Central memory CD8-positive, alpha-beta T cell (primary cell): ENCODE results near the gene NHS.

Source experiments
- ATAC-seq: fragments of 150-1000 bp; cut with Tn5 transposase; replicated peaks from 2 replicates; pipeline ENCODE4 v1.10.0; 2022; ENCODE audit warnings: mild to moderate bottlenecking, moderate FRiP score, moderate number of reproducible peaks; ENCODE audit not compliant: poor library complexity, severe bottlenecking; ENCODE audit errors: extremely low read depth
- DNase-seq, 2 donors: peaks; one replicate each; pipeline ENCODE4 v3.0.0; 2021; ENCODE audit warnings: low spot score in 2 of 2
- H3K27ac Mint-ChIP-seq: one replicate; pipeline ENCODE4 v1.8.0; 2022; ENCODE audit warnings: low read depth, mild to moderate bottlenecking, moderate library complexity, mixed read lengths
- H3K27me3 Mint-ChIP-seq: one replicate; pipeline ENCODE4 v1.8.0; 2022; ENCODE audit warnings: mixed read lengths
- H3K36me3 Mint-ChIP-seq: one replicate; pipeline ENCODE4 v1.8.0; 2022; ENCODE audit warnings: mild to moderate bottlenecking, moderate library complexity, mixed read lengths; ENCODE audit not compliant: insufficient read depth
- H3K4me1 Mint-ChIP-seq: one replicate; pipeline ENCODE4 v1.8.0; 2022; ENCODE audit warnings: mixed read lengths
- H3K4me3 Mint-ChIP-seq: one replicate; pipeline ENCODE4 v1.8.0; 2022; ENCODE audit warnings: mild to moderate bottlenecking, moderate library complexity, mixed read lengths
- H3K9me3 Mint-ChIP-seq: one replicate; pipeline ENCODE4 v1.8.0; 2022; ENCODE audit warnings: mixed read lengths

Gene NHS

GRCh38 chrX:17550011-17550410 is 175.0 kb downstream of the NHS start:
- no peak overlapping the region for H3K27ac Mint-ChIP-seq
- ATAC-seq (no peak), DNase-seq (no peak)
- no peaks in the 10 kb centered on the region for H3K36me3 Mint-ChIP-seq
- H3K4me1 Mint-ChIP-seq = peaks cover 6% of the 10 kb centered on the region
- H3K4me3 Mint-ChIP-seq = no peak overlapping the region
- H3K9me3 Mint-ChIP-seq = no peaks in the 10 kb centered on the region
- H3K27me3 Mint-ChIP-seq = no peaks in the 10 kb centered on the region

GRCh38 chrX:17552044-17552650 is 177.1 kb downstream of the NHS start:
- no peak for DNase-seq
- Mint-ChIP-seq H3K36me3 (no peaks in the 10 kb centered on the region), H3K4me1 (peaks cover 6% of the 10 kb centered on the region), H3K9me3 (no peaks in the 10 kb centered on the region), H3K27ac (no peak overlapping the region), H3K4me3 (no peak overlapping the region), H3K27me3 (no peaks in the 10 kb centered on the region)
- ATAC-seq = no peak

DNA sequence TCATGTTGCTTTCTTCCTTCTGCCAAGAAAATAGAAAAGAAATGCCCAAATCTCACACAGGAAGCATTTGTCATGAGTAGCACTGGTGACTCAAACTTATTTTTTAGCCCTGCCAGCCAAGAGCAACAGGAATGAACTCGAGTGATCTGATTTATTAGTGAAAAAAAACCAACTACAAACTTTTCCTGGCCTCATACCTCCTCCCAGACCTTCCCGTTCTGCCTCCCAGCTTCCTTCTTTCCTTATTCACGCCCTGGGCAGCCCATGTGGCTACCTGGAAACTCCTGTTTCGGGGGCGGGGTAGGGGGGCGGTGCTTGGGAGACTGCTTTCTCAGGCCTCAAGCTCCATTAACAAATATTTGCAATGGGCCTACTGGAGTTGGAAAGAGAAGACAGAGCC is 178.5 kb downstream of the NHS start:
- Mint-ChIP-seq H3K27ac (no peak overlapping the region), H3K27me3 (no peaks in the 10 kb centered on the region), H3K4me3 (no peak overlapping the region), H3K9me3 (no peaks in the 10 kb centered on the region), H3K36me3 (no peaks in the 10 kb centered on the region), H3K4me1 (peaks cover 6% of the 10 kb centered on the region)
- no peak for ATAC-seq
- no peak for DNase-seq

DNA sequence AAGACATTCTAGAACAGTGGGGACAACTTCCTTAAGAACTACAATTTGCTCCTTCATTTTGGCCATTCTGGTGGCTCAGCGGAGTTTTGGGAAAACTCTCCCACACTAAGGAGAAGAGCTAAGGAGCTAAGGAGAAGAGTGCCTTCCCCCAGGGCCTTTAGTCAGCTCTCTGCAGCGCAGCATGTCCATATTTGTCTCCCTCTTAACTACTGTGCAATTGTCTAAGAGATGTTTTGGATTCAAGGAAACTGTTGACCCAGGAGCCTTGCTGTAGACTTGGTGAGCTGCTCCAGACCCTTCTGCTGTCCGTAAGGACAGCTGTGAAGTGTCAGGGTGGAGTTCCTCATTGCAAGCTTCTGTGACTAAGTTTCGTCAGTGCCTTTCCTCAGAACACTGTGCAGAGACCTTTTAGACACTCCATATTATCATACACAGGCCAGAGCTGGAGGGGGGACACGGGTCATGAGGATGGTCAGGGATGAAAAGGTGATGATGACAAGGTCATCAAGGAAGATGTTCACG is 179.0 kb downstream of the NHS start:
- H3K9me3 Mint-ChIP-seq = no peaks in the 10 kb centered on the region
- no peak for DNase-seq
- no peak for ATAC-seq

DNA sequence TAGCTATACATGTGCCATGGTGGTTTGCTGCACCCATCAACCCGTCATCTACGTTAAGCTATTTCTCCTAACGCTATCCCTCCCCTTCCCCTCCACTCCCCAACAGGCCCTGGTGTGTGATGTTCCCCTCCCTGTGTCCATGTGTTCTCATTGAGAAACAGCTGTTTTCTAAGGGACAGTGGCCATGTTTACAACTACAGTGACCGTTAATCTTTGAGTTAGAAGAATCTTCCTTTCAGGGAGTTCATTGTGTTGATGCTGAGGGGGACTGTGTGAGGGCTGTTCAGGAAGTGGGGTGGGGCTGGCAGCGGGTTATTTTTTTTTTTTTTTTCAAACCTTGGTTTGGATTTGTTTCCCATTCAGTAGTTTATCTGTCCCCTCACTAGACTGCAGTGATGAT is 179.9 kb downstream of the NHS start:
- ATAC-seq = no peak
- no peak overlapping the region for H3K27ac Mint-ChIP-seq
- H3K4me3 Mint-ChIP-seq = no peak overlapping the region
- no peaks in the 10 kb centered on the region for H3K27me3 Mint-ChIP-seq
- H3K9me3 Mint-ChIP-seq = no peaks in the 10 kb centered on the region
- no peaks in the 10 kb centered on the region for H3K4me1 Mint-ChIP-seq
- H3K36me3 Mint-ChIP-seq = no peaks in the 10 kb centered on the region
- DNase-seq = no peak

More for the DNA sequence above, 179.0 kb downstream of the NHS start:
- Mint-ChIP-seq H3K27me3 (no peaks in the 10 kb centered on the region), H3K4me1 (peaks cover 6% of the 10 kb centered on the region), H3K36me3 (no peaks in the 10 kb centered on the region), H3K4me3 (no peak overlapping the region), H3K27ac (no peak overlapping the region)

DNA sequence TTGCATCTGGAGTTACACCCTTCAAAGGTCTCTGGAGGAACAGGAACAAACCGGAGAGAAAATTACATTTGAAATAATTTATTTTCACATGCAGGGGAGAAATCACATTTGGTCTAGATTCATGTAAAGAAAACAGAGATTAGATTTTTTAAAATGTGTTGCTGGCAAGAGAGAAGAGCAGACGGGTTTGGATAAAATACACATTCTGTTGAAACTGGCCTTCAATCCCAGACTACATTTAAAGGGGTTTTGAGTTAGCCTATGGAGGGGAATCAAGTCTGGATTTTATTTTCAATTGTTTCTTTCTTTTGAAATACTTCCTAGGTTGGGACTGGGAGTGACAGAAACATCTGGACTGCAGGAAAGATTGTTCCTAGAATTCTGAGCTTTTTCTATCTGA is 180.8 kb downstream of the NHS start:
- Mint-ChIP-seq H3K9me3 (no peaks in the 10 kb centered on the region), H3K4me3 (no peak overlapping the region), H3K27ac (no peak overlapping the region), H3K36me3 (no peaks in the 10 kb centered on the region), H3K27me3 (no peaks in the 10 kb centered on the region), H3K4me1 (no peaks in the 10 kb centered on the region)
- ATAC-seq = no peak
- no peak for DNase-seq

- DNase-seq = no peak
- Mint-ChIP-seq H3K27me3 (no peaks in the 10 kb centered on the region), H3K36me3 (no peaks in the 10 kb centered on the region), H3K9me3 (no peaks in the 10 kb centered on the region), H3K4me3 (no peak overlapping the region), H3K4me1 (no peaks in the 10 kb centered on the region), H3K27ac (no peak overlapping the region)
- no peak for ATAC-seq
These were observed 184.9 kb downstream of the NHS start for GRCh38 chrX:17559728-17560379.

GRCh38 chrX:17560385-17560784 is 185.4 kb downstream of the NHS start:
- ATAC-seq (no peak), DNase-seq (no peak)
- H3K36me3 Mint-ChIP-seq = no peaks in the 10 kb centered on the region
- no peak overlapping the region for H3K4me3 Mint-ChIP-seq
- no peaks in the 10 kb centered on the region for H3K9me3 Mint-ChIP-seq
- no peaks in the 10 kb centered on the region for H3K4me1 Mint-ChIP-seq
- H3K27ac Mint-ChIP-seq = no peak overlapping the region
- H3K27me3 Mint-ChIP-seq = no peaks in the 10 kb centered on the region

DNA sequence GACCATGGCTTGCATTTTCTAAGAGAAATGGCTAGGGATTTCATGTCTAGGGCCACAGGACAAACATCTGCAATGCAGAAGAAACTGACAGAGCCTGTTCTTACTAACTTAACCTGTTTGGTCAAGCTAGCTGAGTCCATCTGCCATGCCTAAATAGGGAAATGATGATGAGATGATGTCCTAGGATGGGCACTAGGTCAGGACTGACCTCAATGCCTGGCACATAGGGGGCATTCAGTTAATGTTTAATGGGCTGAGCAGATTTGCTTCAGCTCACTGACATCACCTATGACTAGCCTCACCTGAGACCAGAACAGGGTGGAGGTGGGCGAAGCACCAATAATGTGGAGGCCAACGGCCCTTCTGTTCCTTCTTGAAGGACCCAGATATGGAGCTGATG is 188.1 kb downstream of the NHS start:
- no peak overlapping the region for H3K4me3 Mint-ChIP-seq
- H3K27ac Mint-ChIP-seq = no peak overlapping the region
- no peak for ATAC-seq
- DNase-seq = no peak
- no peaks in the 10 kb centered on the region for H3K4me1 Mint-ChIP-seq
- H3K36me3 Mint-ChIP-seq = no peaks in the 10 kb centered on the region
- no peaks in the 10 kb centered on the region for H3K27me3 Mint-ChIP-seq
- no peaks in the 10 kb centered on the region for H3K9me3 Mint-ChIP-seq

GRCh38 chrX:17563515-17563914 is 188.5 kb downstream of the NHS start:
- Mint-ChIP-seq H3K4me1 (no peaks in the 10 kb centered on the region), H3K9me3 (no peaks in the 10 kb centered on the region), H3K4me3 (no peak overlapping the region), H3K36me3 (no peaks in the 10 kb centered on the region), H3K27ac (no peak overlapping the region), H3K27me3 (no peaks in the 10 kb centered on the region)
- no peak for ATAC-seq
- DNase-seq = no peak

DNA sequence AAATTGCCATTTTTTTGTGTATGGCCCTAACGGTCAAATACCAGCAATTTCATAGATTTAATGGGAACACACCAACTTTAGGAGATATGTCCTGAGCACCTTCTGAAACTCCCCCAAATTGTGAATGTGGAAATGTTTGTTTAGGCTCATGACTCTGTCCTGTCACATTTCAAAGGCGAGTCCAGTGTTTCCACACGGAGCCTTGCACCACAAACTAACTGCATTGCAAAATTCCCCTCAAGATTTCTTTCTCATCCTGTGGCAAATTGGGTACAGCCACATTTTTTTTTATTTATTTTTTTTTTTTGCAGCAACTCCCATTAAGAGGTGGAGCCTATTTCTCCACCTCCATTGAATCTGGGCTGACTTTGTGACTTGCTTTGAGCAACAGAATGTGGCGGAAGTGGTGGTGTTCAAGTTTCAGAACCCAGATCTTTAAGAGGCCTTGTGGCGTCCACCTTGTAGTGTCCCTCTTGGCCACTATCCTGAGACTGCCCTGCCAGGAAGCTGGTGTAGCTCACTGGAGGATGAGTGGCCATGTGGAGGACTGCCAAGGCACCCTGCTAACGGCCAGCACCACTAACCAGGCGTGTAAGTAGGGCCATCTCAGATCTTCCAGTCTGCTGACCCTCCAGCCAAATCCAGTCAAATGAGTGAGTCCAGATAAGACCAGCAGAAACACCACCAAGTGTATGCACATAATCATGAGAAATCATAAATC is 189.8 kb downstream of the NHS start:
- H3K4me3 Mint-ChIP-seq = no peak overlapping the region
- no peaks in the 10 kb centered on the region for H3K36me3 Mint-ChIP-seq
- H3K27me3 Mint-ChIP-seq = no peaks in the 10 kb centered on the region
- DNase-seq (no peak), ATAC-seq (no peak)
- no peaks in the 10 kb centered on the region for H3K4me1 Mint-ChIP-seq
- H3K27ac Mint-ChIP-seq = no peak overlapping the region
- no peaks in the 10 kb centered on the region for H3K9me3 Mint-ChIP-seq

- H3K9me3 Mint-ChIP-seq = no peaks in the 10 kb centered on the region
- ATAC-seq (no peak), DNase-seq (no peak)
- no peak overlapping the region for H3K4me3 Mint-ChIP-seq
- H3K27me3 Mint-ChIP-seq = no peaks in the 10 kb centered on the region
- no peak overlapping the region for H3K27ac Mint-ChIP-seq
- H3K4me1 Mint-ChIP-seq = no peaks in the 10 kb centered on the region
- no peaks in the 10 kb centered on the region for H3K36me3 Mint-ChIP-seq
These were observed 191.7 kb downstream of the NHS start for GRCh38 chrX:17566740-17567139.

DNA sequence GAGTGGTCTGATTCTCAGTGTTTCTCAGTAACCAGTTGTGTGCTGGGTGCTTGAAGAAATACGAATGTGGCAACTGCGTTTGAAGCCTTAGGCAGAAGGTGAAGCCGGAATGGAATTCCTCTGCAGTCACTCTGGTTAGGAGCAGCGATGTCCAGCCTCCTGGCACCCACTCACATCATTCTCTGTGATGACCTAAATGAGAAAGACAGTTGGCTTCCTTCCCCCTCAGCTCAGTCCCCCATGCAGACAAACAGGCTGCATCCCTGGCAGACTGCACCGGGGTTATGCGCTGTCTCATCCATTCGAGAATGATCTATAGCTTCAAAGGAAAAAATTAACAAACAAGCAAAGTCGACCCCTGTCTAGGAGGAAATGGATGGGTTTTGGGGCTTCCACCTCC is 192.2 kb downstream of the NHS start:
- Mint-ChIP-seq H3K27ac (no peak overlapping the region), H3K27me3 (no peaks in the 10 kb centered on the region), H3K9me3 (no peaks in the 10 kb centered on the region), H3K4me3 (no peak overlapping the region), H3K36me3 (no peaks in the 10 kb centered on the region), H3K4me1 (no peaks in the 10 kb centered on the region)
- ATAC-seq = no peak
- no peak for DNase-seq
